ENCODE results near the gene SLC35F6. TPM values are rescaled to one million over a fixed set of nuclear protein-coding genes. Genes with fewer than 3 reads are reported as not detected.

The SLC35F6 gene
- total and polyA plus RNA-seq, 2 donors (not counting 1 experiment from before 2014, with no cell fraction given) = 10.4 to 15.2 TPM

DNA sequence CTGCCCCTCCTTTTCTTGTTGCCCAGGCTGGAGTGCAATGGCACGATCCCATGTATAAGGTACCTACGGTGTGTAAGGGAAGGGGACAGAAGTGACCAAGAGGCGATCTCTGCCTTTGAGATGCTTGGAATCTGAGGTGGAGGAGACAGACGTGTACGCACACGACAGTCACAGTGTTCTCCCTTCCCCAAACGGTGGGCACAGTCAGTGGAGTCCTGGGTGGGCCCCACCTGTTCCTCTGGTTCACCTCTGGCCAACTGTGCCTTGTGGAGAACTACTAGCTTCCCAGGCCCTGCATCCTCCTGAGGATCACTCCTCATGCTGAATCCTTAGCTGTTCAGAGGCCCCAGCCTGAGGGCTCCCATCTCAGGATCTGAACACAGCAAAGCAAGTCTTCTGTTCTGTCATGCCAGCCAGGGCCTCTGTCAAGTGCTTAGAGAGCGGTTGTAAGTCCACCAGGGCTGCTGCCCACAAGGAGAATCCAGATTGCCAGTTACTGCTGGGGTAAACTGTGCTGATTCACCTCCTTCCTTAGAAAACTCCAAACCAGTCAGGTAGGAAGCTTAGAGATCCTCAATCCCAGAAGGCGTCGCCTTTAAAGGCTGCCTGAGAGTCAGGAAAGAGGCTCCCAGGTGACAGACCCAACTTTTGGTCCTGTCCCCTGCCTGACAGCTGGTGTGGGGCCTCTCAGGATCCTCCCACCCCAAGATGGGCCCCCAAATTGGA, 1.6 kb downstream of the SLC35F6 start:
- peak overlapping the region; percentile 82 for H3K27ac Mint-ChIP-seq
- H3K27ac ChIP-seq (ENCODE audit: low read length in 2 of 2) = peak overlapping the region in 1 of 2 donors; percentile 84

DNA sequence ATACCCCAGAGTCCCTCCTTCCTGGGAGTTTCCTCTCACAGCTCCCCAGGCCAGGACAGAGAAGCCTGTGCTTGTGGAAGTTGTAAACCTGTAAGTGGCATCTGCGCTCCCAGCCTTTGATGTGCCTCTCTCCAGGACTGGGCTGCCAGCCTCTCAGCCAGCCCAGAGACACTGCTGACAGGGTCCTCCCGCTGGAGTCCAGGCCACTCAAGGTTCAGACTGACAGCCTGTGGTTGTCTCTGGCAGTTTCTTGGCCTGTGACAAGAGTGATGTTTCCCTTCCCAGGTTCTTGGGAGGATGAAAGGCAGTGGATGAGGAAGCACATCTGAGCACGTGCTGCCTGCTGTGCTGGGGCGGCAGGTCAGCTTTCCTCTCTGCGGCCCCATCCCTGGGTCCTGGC, 3.0 kb downstream of the SLC35F6 start:
- no peak for ATAC-seq (ENCODE audit: low read depth)
- 73% methylated on average over 4 of the region's 5 CpGs for WGBS (ENCODE audit: insufficient coverage)
- Histone ChIP-seq H3K79me2 (ENCODE audit: control insufficient read depth, insufficient read depth, low read length) (peaks cover 55% of the 10 kb centered on the region), H3K4me2 (replicated peaks; ENCODE audit: low read depth, low read length, poor library complexity, severe bottlenecking) (no peak overlapping the region), H2AFZ (ENCODE audit: insufficient read depth, low read depth, low read length, poor library complexity, severe bottlenecking) (no peak overlapping the region), H3K36me3 (replicated peaks in 1 of 2; ENCODE audit: control extremely low read depth in 1 of 2, control insufficient read depth in 1 of 2, extremely low read depth in 1 of 2, insufficient read depth in 2 of 2, low read length in 1 of 2) (no peaks in the 10 kb centered on the region), H3K4me3 (ENCODE audit: control extremely low read depth in 1 of 5, extremely low read depth in 1 of 5, insufficient read depth in 1 of 5, low read depth in 2 of 5, low read length in 4 of 5) (no peak overlapping the region), H4K20me1 (ENCODE audit: control insufficient read depth, insufficient read depth, low read length, poor library complexity, severe bottlenecking) (peaks cover 31% of the 10 kb centered on the region), H3K4me1 (ENCODE audit: control insufficient read depth in 2 of 2, insufficient read depth in 2 of 2, low read length in 2 of 2) (peaks cover 14 to 25% of the 10 kb centered on the region in 2 donors), H3K9me3 (ENCODE audit: control extremely low read depth in 1 of 3, control insufficient read depth in 2 of 3, insufficient read depth in 1 of 3, low read length in 2 of 3) (no peaks in the 10 kb centered on the region), H3K27me3 (replicated peaks in 1 of 4; ENCODE audit: control extremely low read depth in 1 of 4, control insufficient read depth in 3 of 4, insufficient read depth in 4 of 4, low read length in 3 of 4) (no peaks in the 10 kb centered on the region), H3K9ac (ENCODE audit: low read length) (no peak overlapping the region), H3K27ac (ENCODE audit: low read length in 2 of 2) (no peak overlapping the region)
- Mint-ChIP-seq H3K27me3 (no peaks in the 10 kb centered on the region), H3K27ac (no peak overlapping the region), H3K9me3 (ENCODE audit: insufficient read depth) (no peaks in the 10 kb centered on the region), H3K4me1 (peaks cover 32% of the 10 kb centered on the region), H3K4me3 (no peak overlapping the region)
- no peak for DNase-seq
- TF ChIP-seq, protein P1, sequence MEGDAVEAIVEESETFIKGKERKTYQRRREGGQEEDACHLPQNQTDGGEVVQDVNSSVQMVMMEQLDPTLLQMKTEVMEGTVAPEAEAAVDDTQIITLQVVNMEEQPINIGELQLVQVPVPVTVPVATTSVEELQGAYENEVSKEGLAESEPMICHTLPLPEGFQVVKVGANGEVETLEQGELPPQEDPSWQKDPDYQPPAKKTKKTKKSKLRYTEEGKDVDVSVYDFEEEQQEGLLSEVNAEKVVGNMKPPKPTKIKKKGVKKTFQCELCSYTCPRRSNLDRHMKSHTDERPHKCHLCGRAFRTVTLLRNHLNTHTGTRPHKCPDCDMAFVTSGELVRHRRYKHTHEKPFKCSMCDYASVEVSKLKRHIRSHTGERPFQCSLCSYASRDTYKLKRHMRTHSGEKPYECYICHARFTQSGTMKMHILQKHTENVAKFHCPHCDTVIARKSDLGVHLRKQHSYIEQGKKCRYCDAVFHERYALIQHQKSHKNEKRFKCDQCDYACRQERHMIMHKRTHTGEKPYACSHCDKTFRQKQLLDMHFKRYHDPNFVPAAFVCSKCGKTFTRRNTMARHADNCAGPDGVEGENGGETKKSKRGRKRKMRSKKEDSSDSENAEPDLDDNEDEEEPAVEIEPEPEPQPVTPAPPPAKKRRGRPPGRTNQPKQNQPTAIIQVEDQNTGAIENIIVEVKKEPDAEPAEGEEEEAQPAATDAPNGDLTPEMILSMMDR (IDR thresholded peaks at IDR 0.05) = no peak
- ChIA-PET POLR2A (no interaction called here), CTCF (no interaction called here)
- intact Hi-C loops (cut with micrococcal nuclease) = no loop called here

More for the DNA sequence above, 1.6 kb downstream of the SLC35F6 start:
- ChIA-PET POLR2A (interaction anchor here (0.5 kb wide), 1 partner anchor 17 kb away, joined by 7 read pairs; no protein-coding TSS in a partner anchor), CTCF (no interaction called here)
- DNase-seq (no peak), ATAC-seq (ENCODE audit: low read depth) (no peak)
- Histone ChIP-seq H3K27me3 (replicated peaks in 1 of 4; ENCODE audit: control extremely low read depth in 1 of 4, control insufficient read depth in 3 of 4, insufficient read depth in 4 of 4, low read length in 3 of 4) (no peaks in the 10 kb centered on the region), H3K9me3 (ENCODE audit: control extremely low read depth in 1 of 3, control insufficient read depth in 2 of 3, insufficient read depth in 1 of 3, low read length in 2 of 3) (no peaks in the 10 kb centered on the region), H3K9ac (ENCODE audit: low read length) (no peak overlapping the region), H3K4me1 (ENCODE audit: control insufficient read depth in 2 of 2, insufficient read depth in 2 of 2, low read length in 2 of 2) (peaks cover 14 to 25% of the 10 kb centered on the region in 2 donors), H3K36me3 (replicated peaks in 1 of 2; ENCODE audit: control extremely low read depth in 1 of 2, control insufficient read depth in 1 of 2, extremely low read depth in 1 of 2, insufficient read depth in 2 of 2, low read length in 1 of 2) (no peaks in the 10 kb centered on the region), H3K4me3 (ENCODE audit: control extremely low read depth in 1 of 5, extremely low read depth in 1 of 5, insufficient read depth in 1 of 5, low read depth in 2 of 5, low read length in 4 of 5) (no peak overlapping the region), H2AFZ (ENCODE audit: insufficient read depth, low read depth, low read length, poor library complexity, severe bottlenecking) (no peak overlapping the region), H3K79me2 (ENCODE audit: control insufficient read depth, insufficient read depth, low read length) (peaks cover 43% of the 10 kb centered on the region), H4K20me1 (ENCODE audit: control insufficient read depth, insufficient read depth, low read length, poor library complexity, severe bottlenecking) (peaks cover 16% of the 10 kb centered on the region), H3K4me2 (replicated peaks; ENCODE audit: low read depth, low read length, poor library complexity, severe bottlenecking) (peak overlapping the region; percentile 92)
- H3K4me1 Mint-ChIP-seq = peaks cover 26% of the 10 kb centered on the region
- no peaks in the 10 kb centered on the region for H3K27me3 Mint-ChIP-seq
- intact Hi-C loops (cut with micrococcal nuclease) = no loop called here
- 95% methylated on average over 8 of the region's 10 CpGs for WGBS (ENCODE audit: insufficient coverage)
- peak overlapping the region; percentile 82 for H3K4me3 Mint-ChIP-seq
- no peak for TF ChIP-seq EZH2 (IDR thresholded peaks at IDR 0.05; ENCODE audit: borderline replicate concordance, insufficient read depth, low read depth, low read length, poor library complexity, severe bottlenecking)
- no peaks in the 10 kb centered on the region for H3K9me3 Mint-ChIP-seq (ENCODE audit: insufficient read depth)

Data from B cell (primary cell).